NCI-H2227 (cell line): ENCODE measurements around the gene XXYLT1.
A peak's percentile ranks its signal among the peaks of the same experiment; 100 is the strongest.

Source experiments
- DNase-seq: peaks from one replicate; lab custom pipeline; 2025; ENCODE audit not compliant: unreplicated experiment; lab: John Stamatoyannopoulos, UW

Gene XXYLT1

GRCh38 chr3:195154111-195154791, 116.7 kb downstream of the XXYLT1 start:
- no peak for DNase-seq

GRCh38 chr3:195153653-195154052, 117.3 kb downstream of the XXYLT1 start:
- DNase-seq, result no peak

GRCh38 chr3:195153130-195153529, 117.8 kb downstream of the XXYLT1 start:
- peak; percentile 81 for DNase-seq

GRCh38 chr3:195151866-195152541, 119.0 kb downstream of the XXYLT1 start:
- DNase-seq, result no peak

- DNase-seq, result no peak
Observed at GRCh38 chr3:195151402-195151801, 119.6 kb downstream of the XXYLT1 start.

GRCh38 chr3:195150181-195151118, 120.5 kb downstream of the XXYLT1 start:
- DNase-seq, result peak; percentile 56

- no peak for DNase-seq
Observed at GRCh38 chr3:195149292-195150030, 121.5 kb downstream of the XXYLT1 start.

- DNase-seq, result no peak
Observed at GRCh38 chr3:195148549-195148948, 122.4 kb downstream of the XXYLT1 start.

GRCh38 chr3:195147649-195148080, 123.3 kb downstream of the XXYLT1 start:
- DNase-seq, result no peak

GRCh38 chr3:195146131-195146530, 124.8 kb downstream of the XXYLT1 start:
- DNase-seq, result no peak

- DNase-seq, result no peak
Observed at GRCh38 chr3:195145579-195145978, 125.4 kb downstream of the XXYLT1 start.

- no peak for DNase-seq
Observed at GRCh38 chr3:195143221-195143620, 127.7 kb downstream of the XXYLT1 start.

- DNase-seq, result no peak
Observed at GRCh38 chr3:195142519-195142918, 128.4 kb downstream of the XXYLT1 start.

GRCh38 chr3:195140816-195141793, 129.9 kb downstream of the XXYLT1 start:
- DNase-seq, result no peak

- DNase-seq, result no peak
Observed at GRCh38 chr3:195140410-195140809, 130.5 kb downstream of the XXYLT1 start.

GRCh38 chr3:195139876-195140240, 131.1 kb downstream of the XXYLT1 start:
- DNase-seq, result no peak

- no peak for DNase-seq
Observed at GRCh38 chr3:195139091-195139875, 131.7 kb downstream of the XXYLT1 start.

GRCh38 chr3:195137638-195138588, 133.0 kb downstream of the XXYLT1 start:
- DNase-seq, result no peak
